ENCODE data around the gene SMCO4. TPM values are rescaled to one million over a fixed set of nuclear protein-coding genes. Genes with fewer than 3 reads are reported as not detected.
"Not testable (repeated sequence)": the region's sequence is repeated elsewhere in the genome, so short reads cannot be mapped to it uniquely, and the experiment has no call there.

Gene SMCO4
- total RNA-seq, 1 donor from 2014 or later = 33.7 TPM

GRCh38 chr11:93545566-93545965, 2.4 kb upstream of the SMCO4 start:
- Mint-ChIP-seq H3K9me3 (no peaks in the 10 kb centered on the region), H3K4me3 (no peak overlapping the region)

GRCh38 chr11:93542811-93543229, 371 bp downstream of the SMCO4 start:
- H3K9me3 Mint-ChIP-seq = no peaks in the 10 kb centered on the region
- H3K36me3 Mint-ChIP-seq (ENCODE audit: low read depth) = no peaks in the 10 kb centered on the region
- intact Hi-C loops (cut with micrococcal nuclease) = loop anchor here (1.0 to 5.0 kb wide), 6 partner anchors 13 to 346 kb away; partner anchors contain the start of gene SLC36A4
- DNase-seq = no peak
- peak overlapping the region; percentile 87 for H3K27ac Mint-ChIP-seq
- H3K27me3 Mint-ChIP-seq = peaks cover 2% of the 10 kb centered on the region
- peak overlapping the region; percentile 88 for H3K4me3 Mint-ChIP-seq
- peaks cover 30% of the 10 kb centered on the region for H3K4me1 Mint-ChIP-seq

More at GRCh38 chr11:93545566-93545965, 2.4 kb upstream of the SMCO4 start:
- H3K27ac Mint-ChIP-seq = no peak overlapping the region
- H3K4me1 Mint-ChIP-seq = peaks cover 25% of the 10 kb centered on the region
- peaks cover 8% of the 10 kb centered on the region for H3K27me3 Mint-ChIP-seq
- DNase-seq = no peak
- intact Hi-C loops (cut with micrococcal nuclease) = no loop called here
- H3K36me3 Mint-ChIP-seq (ENCODE audit: low read depth) = no peaks in the 10 kb centered on the region

GRCh38 chr11:93541884-93542810, 1.0 kb downstream of the SMCO4 start:
- Mint-ChIP-seq H3K4me3 (peak overlapping the region; percentile 88), H3K27me3 (peaks cover 2% of the 10 kb centered on the region), H3K9me3 (no peaks in the 10 kb centered on the region), H3K36me3 (ENCODE audit: low read depth) (no peaks in the 10 kb centered on the region), H3K27ac (peak overlapping the region; percentile 87), H3K4me1 (peaks cover 36% of the 10 kb centered on the region)
- intact Hi-C loops (cut with micrococcal nuclease) = loop anchor here (1.0 to 5.0 kb wide), 5 partner anchors 12 to 345 kb away; partner anchors contain the start of gene SLC36A4
- peak; percentile 84 for DNase-seq

- no peak overlapping the region for H3K27ac Mint-ChIP-seq
- no peaks in the 10 kb centered on the region for H3K27me3 Mint-ChIP-seq
- H3K9me3 Mint-ChIP-seq = no peaks in the 10 kb centered on the region
- intact Hi-C loops (cut with micrococcal nuclease) = loop anchor here (5.0 kb wide), 2 partner anchors 39 to 111 kb away; no protein-coding TSS in a partner anchor
- peak overlapping the region; percentile 42 for H3K4me3 Mint-ChIP-seq
- H3K4me1 Mint-ChIP-seq = peaks cover 41% of the 10 kb centered on the region
- no peaks in the 10 kb centered on the region for H3K36me3 Mint-ChIP-seq (ENCODE audit: low read depth)
- DNase-seq = no peak
Observed at GRCh38 chr11:93540896-93541553, 2.2 kb downstream of the SMCO4 start.

GRCh38 chr11:93540337-93540736, 2.9 kb downstream of the SMCO4 start:
- no peaks in the 10 kb centered on the region for H3K27me3 Mint-ChIP-seq
- no peaks in the 10 kb centered on the region for H3K36me3 Mint-ChIP-seq (ENCODE audit: low read depth)
- H3K4me1 Mint-ChIP-seq = peaks cover 45% of the 10 kb centered on the region
- no peak overlapping the region for H3K27ac Mint-ChIP-seq
- H3K4me3 Mint-ChIP-seq = no peak overlapping the region
- intact Hi-C loops (cut with micrococcal nuclease) = loop anchor here (5.0 kb wide), 2 partner anchors 38 to 112 kb away; no protein-coding TSS in a partner anchor
- DNase-seq = no peak
- H3K9me3 Mint-ChIP-seq = no peaks in the 10 kb centered on the region

GRCh38 chr11:93537767-93538261, 5.4 kb downstream of the SMCO4 start:
- peaks cover 46% of the 10 kb centered on the region for H3K4me1 Mint-ChIP-seq
- H3K27me3 Mint-ChIP-seq = no peaks in the 10 kb centered on the region
- H3K9me3 Mint-ChIP-seq = no peaks in the 10 kb centered on the region
- H3K27ac Mint-ChIP-seq = no peak overlapping the region
- peaks cover 4% of the 10 kb centered on the region for H3K36me3 Mint-ChIP-seq (ENCODE audit: low read depth)
- no peak overlapping the region for H3K4me3 Mint-ChIP-seq
- intact Hi-C loops (cut with micrococcal nuclease) = loop anchor here (5.0 kb wide), 1 partner anchor 609 kb away; no protein-coding TSS in a partner anchor
- no peak for DNase-seq

GRCh38 chr11:93537049-93537448, 6.1 kb downstream of the SMCO4 start:
- H3K9me3 Mint-ChIP-seq = no peaks in the 10 kb centered on the region
- H3K27me3 Mint-ChIP-seq = no peaks in the 10 kb centered on the region
- peaks cover 49% of the 10 kb centered on the region for H3K4me1 Mint-ChIP-seq
- intact Hi-C loops (cut with micrococcal nuclease) = loop anchor here (5.0 kb wide), 1 partner anchor 610 kb away; no protein-coding TSS in a partner anchor
- H3K4me3 Mint-ChIP-seq = no peak overlapping the region
- H3K27ac Mint-ChIP-seq = no peak overlapping the region
- peaks cover 4% of the 10 kb centered on the region for H3K36me3 Mint-ChIP-seq (ENCODE audit: low read depth)
- no peak for DNase-seq

- no peaks in the 10 kb centered on the region for H3K27me3 Mint-ChIP-seq
- H3K36me3 Mint-ChIP-seq (ENCODE audit: low read depth) = peaks cover 4% of the 10 kb centered on the region
- H3K9me3 Mint-ChIP-seq = no peaks in the 10 kb centered on the region
- peaks cover 48% of the 10 kb centered on the region for H3K4me1 Mint-ChIP-seq
- intact Hi-C loops (cut with micrococcal nuclease) = loop anchor here (5.0 kb wide), 1 partner anchor 611 kb away; no protein-coding TSS in a partner anchor
- DNase-seq = no peak
- H3K27ac Mint-ChIP-seq = no peak overlapping the region
- peak overlapping the region; percentile 23 for H3K4me3 Mint-ChIP-seq
Observed at GRCh38 chr11:93536101-93536861, 6.9 kb downstream of the SMCO4 start.

- DNase-seq; H3K9me3 Mint-ChIP-seq; H3K36me3 Mint-ChIP-seq (ENCODE audit: low read depth); H3K27me3 Mint-ChIP-seq: not testable (repeated sequence)
- intact Hi-C loops (cut with micrococcal nuclease) = loop anchor here (5.0 kb wide), 1 partner anchor 612 kb away; no protein-coding TSS in a partner anchor
- peak overlapping the region; percentile 23 for H3K4me3 Mint-ChIP-seq
- H3K4me1 Mint-ChIP-seq = peaks cover 52% of the 10 kb centered on the region
- H3K27ac Mint-ChIP-seq = peak overlapping the region; percentile 5
Observed at GRCh38 chr11:93535578-93535977, 7.6 kb downstream of the SMCO4 start.

GRCh38 chr11:93532806-93533205, 10.4 kb downstream of the SMCO4 start:
- Mint-ChIP-seq H3K4me3 (no peak overlapping the region), H3K27ac (peak overlapping the region; percentile 15), H3K27me3 (no peaks in the 10 kb centered on the region), H3K9me3 (no peaks in the 10 kb centered on the region), H3K4me1 (peaks cover 69% of the 10 kb centered on the region), H3K36me3 (ENCODE audit: low read depth) (peaks cover 4% of the 10 kb centered on the region)
- intact Hi-C loops (cut with micrococcal nuclease) = no loop called here
- DNase-seq = no peak

- H3K27me3 Mint-ChIP-seq = no peaks in the 10 kb centered on the region
- intact Hi-C loops (cut with micrococcal nuclease) = no loop called here
- H3K36me3 Mint-ChIP-seq (ENCODE audit: low read depth) = peaks cover 4% of the 10 kb centered on the region
- H3K4me1 Mint-ChIP-seq = peaks cover 65% of the 10 kb centered on the region
- no peak overlapping the region for H3K4me3 Mint-ChIP-seq
- H3K27ac Mint-ChIP-seq = peak overlapping the region; percentile 64
- H3K9me3 Mint-ChIP-seq = no peaks in the 10 kb centered on the region
- no peak for DNase-seq
Observed at GRCh38 chr11:93532281-93532789, 10.9 kb downstream of the SMCO4 start.

- H3K4me3 Mint-ChIP-seq = peak overlapping the region; percentile 56
- H3K9me3 Mint-ChIP-seq = no peaks in the 10 kb centered on the region
- intact Hi-C loops (cut with micrococcal nuclease) = loop anchor here (1.0 kb wide), 1 partner anchor 12 kb away; no protein-coding TSS in a partner anchor
- H3K27me3 Mint-ChIP-seq = no peaks in the 10 kb centered on the region
- peaks cover 5% of the 10 kb centered on the region for H3K36me3 Mint-ChIP-seq (ENCODE audit: low read depth)
- no peak for DNase-seq
- peak overlapping the region; percentile 82 for H3K27ac Mint-ChIP-seq
- H3K4me1 Mint-ChIP-seq = peaks cover 71% of the 10 kb centered on the region
Observed at GRCh38 chr11:93530468-93530826, 12.7 kb downstream of the SMCO4 start.

Data from activated CD4-positive, alpha-beta T cell treated with anti-CD3 and anti-CD28 coated beads, Interleukin-2, amount 10 ng/mL, durations not matched to agents 24 days and 14 days (primary cell).